Activated CD4-positive, alpha-beta T cell treated with anti-CD3 and anti-CD28 coated beads, Interleukin-2, amount 50 U/mL, for 16 hours (primary cell): ENCODE data around the gene SYNDIG1.

ENCODE experiments used
- DNase-seq: peaks from one replicate; pipeline ENCODE4 v3.0.0-alpha.2; 2020

The SYNDIG1 gene

GRCh38 chr20:24572140-24572539 lies 102.7 kb downstream of the SYNDIG1 start:
- no peak for DNase-seq

- no peak for DNase-seq
Measured at GRCh38 chr20:24572862-24573261, 103.4 kb downstream of the SYNDIG1 start.

- DNase-seq = no peak
Measured at GRCh38 chr20:24573557-24573956, 104.1 kb downstream of the SYNDIG1 start.

- DNase-seq = no peak
Measured at GRCh38 chr20:24574307-24574706, 104.9 kb downstream of the SYNDIG1 start.

GRCh38 chr20:24574797-24575196 lies 105.4 kb downstream of the SYNDIG1 start:
- DNase-seq = no peak

GRCh38 chr20:24575811-24576210 lies 106.4 kb downstream of the SYNDIG1 start:
- DNase-seq = no peak

GRCh38 chr20:24576447-24576846 lies 107.0 kb downstream of the SYNDIG1 start:
- DNase-seq = no peak

GRCh38 chr20:24577271-24577909 lies 108.0 kb downstream of the SYNDIG1 start:
- DNase-seq = no peak

- no peak for DNase-seq
Measured at GRCh38 chr20:24578567-24579415, 109.4 kb downstream of the SYNDIG1 start.

- no peak for DNase-seq
Measured at GRCh38 chr20:24579475-24579874, 110.0 kb downstream of the SYNDIG1 start.

- DNase-seq = no peak
Measured at GRCh38 chr20:24580006-24580405, 110.6 kb downstream of the SYNDIG1 start.

- DNase-seq = no peak
Measured at GRCh38 chr20:24580855-24581254, 111.4 kb downstream of the SYNDIG1 start.

GRCh38 chr20:24581443-24582170 lies 112.2 kb downstream of the SYNDIG1 start:
- no peak for DNase-seq

- no peak for DNase-seq
Measured at GRCh38 chr20:24582373-24583168, 113.1 kb downstream of the SYNDIG1 start.

- no peak for DNase-seq
Measured at GRCh38 chr20:24583169-24583792, 113.9 kb downstream of the SYNDIG1 start.

- no peak for DNase-seq
Measured at GRCh38 chr20:24584078-24584477, 114.6 kb downstream of the SYNDIG1 start.

GRCh38 chr20:24584538-24585356 lies 115.3 kb downstream of the SYNDIG1 start:
- DNase-seq = no peak

- DNase-seq = no peak
Measured at GRCh38 chr20:24585796-24586522, 116.5 kb downstream of the SYNDIG1 start.

- no peak for DNase-seq
Measured at GRCh38 chr20:24586523-24586840, 117.1 kb downstream of the SYNDIG1 start.

GRCh38 chr20:24587384-24588046 lies 118.1 kb downstream of the SYNDIG1 start:
- DNase-seq = no peak
